Measurements from ENCODE around the gene RPGRIP1L. TPM values are rescaled to one million over a fixed set of nuclear protein-coding genes. Genes with fewer than 3 reads are reported as not detected.

RPGRIP1L gene
- total and polyA plus RNA-seq, 2 of the 8 experiments (the other 6 are each of a cell fraction or from before 2014, with no cell fraction given) = 4.0 to 13.7 TPM

- no peak for TF ChIP-seq CTCF (IDR thresholded peaks at IDR 0.05; ENCODE audit: control extremely low read depth in 1 of 3, insufficient read depth in 1 of 3, low read depth in 1 of 3, low read length in 3 of 3)
- TF ChIP-seq GABPA (IDR thresholded peaks at IDR 0.05; ENCODE audit: borderline replicate concordance, insufficient read depth, low read length) = no peak
- no peak for TF ChIP-seq YY1 (IDR thresholded peaks at IDR 0.05; ENCODE audit: low read depth, low read length)
- no peak for TF ChIP-seq BACH1 (IDR thresholded peaks at IDR 0.05; ENCODE audit: low read length)
- no peak for TF ChIP-seq GTF2F1 (IDR thresholded peaks at IDR 0.05; ENCODE audit: borderline replicate concordance, low read depth, low read length)
Measured at GRCh38 chr16:53740933-53741531, 37.4 kb upstream of the RPGRIP1L start (continued).

Measured in H1 (cell line).